Lung (tissue), 12 donors: ENCODE measurements around the gene TLR1. TPM values are rescaled to one million over a fixed set of nuclear protein-coding genes. Genes with fewer than 3 reads are reported as not detected.

Source experiments
- ATAC-seq: fragments of 200-7000 bp; cut with Tn5 transposase; one replicate; pipeline ENCODE4 v1.9.1; 2020; ENCODE audit warnings: moderate number of reproducible peaks; ENCODE audit not compliant: insufficient read depth, low FRiP score
- DNase-seq, 3 donors: peaks; one replicate each; pipeline ENCODE4 v3.0.0-alpha.2; 2013 to 2017
- H3K27ac ChIP-seq, 2 donors: one replicate each; pipeline ENCODE4 v1.5.1; 2013; ENCODE audit warnings: mild to moderate bottlenecking in 2 of 2, moderate library complexity in 2 of 2, control low read depth in 1 of 2, inconsistent platforms in 1 of 2, low read depth in 1 of 2, low read length in 1 of 2
- H3K27me3 ChIP-seq, 3 donors: one replicate each; pipeline ENCODE4 v1.5.1; 2013; ENCODE audit warnings: low read length in 2 of 3; ENCODE audit not compliant: control insufficient read depth in 3 of 3, insufficient read depth in 3 of 3
- H3K36me3 ChIP-seq, 4 donors: one replicate each; pipeline ENCODE4 v1.5.1; 2013; ENCODE audit warnings: low read length in 4 of 4, mild to moderate bottlenecking in 1 of 4, moderate library complexity in 1 of 4; ENCODE audit not compliant: control insufficient read depth in 4 of 4, insufficient read depth in 4 of 4
- H3K4me1 ChIP-seq, 5 donors: one replicate each; pipeline ENCODE4 v1.5.1; 2013; ENCODE audit warnings: low read length in 5 of 5, mild to moderate bottlenecking in 2 of 5, moderate library complexity in 1 of 5; ENCODE audit not compliant: control insufficient read depth in 5 of 5, insufficient read depth in 5 of 5
- H3K4me3 ChIP-seq: one replicate; pipeline ENCODE4 v1.5.1; 2013; ENCODE audit warnings: mild to moderate bottlenecking, control low read depth, moderate library complexity
- H3K9ac ChIP-seq, 2 donors: one replicate each; pipeline ENCODE4 v1.5.1; 2013; ENCODE audit warnings: low read length in 2 of 2, control low read depth in 1 of 2; ENCODE audit not compliant: insufficient read depth in 1 of 2
- H3K9me3 ChIP-seq, 4 donors: one replicate each; pipeline ENCODE4 v1.5.1; 2013; ENCODE audit warnings: low read length in 3 of 4, mild to moderate bottlenecking in 1 of 4, moderate library complexity in 1 of 4; ENCODE audit not compliant: control insufficient read depth in 4 of 4, insufficient read depth in 3 of 4
- CTCF ChIP-seq: IDR thresholded peaks from 2 replicates; pipeline ENCODE4 v1.5.1; 2012; ENCODE audit warnings: mild to moderate bottlenecking; ENCODE audit errors: control extremely low read depth, extremely low read depth
- WGBS, 2 donors: extraction: QIAGEN DNeasy Blood & Tissue Kit; methylation state at CpG; one replicate each; pipeline ENCODE4 v1.1.7; 2013; 5-methylcytosine and 5-hydroxymethylcytosine counted together
- polyA plus RNA-seq, 2 donors: library from polyadenylated mRNA; stranded (reverse); fragments of 200-250 nt; gene quantifications; one replicate each; pipeline ENCODE4 v1.2.1, GENCODE V29; 2013
- total RNA-seq, 2 donors: library from RNA; depleted of rRNA in 1 of 2; stranded (reverse); fragments of >200 nt in 1 of 2; gene quantifications; one replicate each; pipeline ENCODE4 v1.2.1, GENCODE V29; 2014 to 2021
- donor health status: control.
- donor health status: control.
- donor health status: Bipolar disorder and iron deficiency.
- donor health status: healthy.
- donor health status: DM: yes; HTN: yes; CAD: no.

Gene TLR1
- total and polyA plus RNA-seq, 4 donors = 2.4 to 31.4 (median 25.3) TPM

- WGBS, 2 donors = 26 to 47% methylated on average over 2 of the region's 2 CpGs
- no peak overlapping the region for H3K27ac ChIP-seq
- no peaks in the 10 kb centered on the region for H3K4me1 ChIP-seq
- DNase-seq = no peak
- no peak overlapping the region for H3K4me3 ChIP-seq
- ATAC-seq = no peak
- H3K9me3 ChIP-seq = peaks cover 0 to 4% (median 0%) of the 10 kb centered on the region in 4 donors
- H3K27me3 ChIP-seq = no peaks in the 10 kb centered on the region
- H3K36me3 ChIP-seq = no peaks in the 10 kb centered on the region
- TF ChIP-seq CTCF = no peak
- no peak overlapping the region for H3K9ac ChIP-seq
Observed at GRCh38 chr4:38837849-38838248, 33.3 kb upstream of the TLR1 start.

GRCh38 chr4:38837334-38837733 is 32.7 kb upstream of the TLR1 start:
- Histone ChIP-seq H3K36me3 (no peaks in the 10 kb centered on the region), H3K9ac (no peak overlapping the region), H3K27ac (no peak overlapping the region), H3K27me3 (no peaks in the 10 kb centered on the region), H3K4me3 (no peak overlapping the region), H3K9me3 (peaks cover 0 to 4% (median 0%) of the 10 kb centered on the region in 4 donors), H3K4me1 (no peaks in the 10 kb centered on the region)
- ATAC-seq (no peak), DNase-seq (no peak)
- no peak for TF ChIP-seq CTCF

GRCh38 chr4:38834570-38834969 is 30.0 kb upstream of the TLR1 start:
- Histone ChIP-seq H3K9ac (no peak overlapping the region), H3K9me3 (peaks cover 0 to 4% (median 0%) of the 10 kb centered on the region in 4 donors), H3K4me3 (no peak overlapping the region), H3K36me3 (no peaks in the 10 kb centered on the region), H3K27ac (no peak overlapping the region), H3K27me3 (no peaks in the 10 kb centered on the region), H3K4me1 (no peaks in the 10 kb centered on the region)
- 92 to 94% methylated on average over 4 of the region's 4 CpGs for WGBS, 2 donors
- TF ChIP-seq CTCF = no peak
- DNase-seq (no peak), ATAC-seq (no peak)
